Measurements from ENCODE around the gene SEMA6A.

GRCh38 chr5:116424258-116424615, 150.4 kb downstream of the SEMA6A start:
- TF ChIP-seq SMARCE1 (IDR thresholded peaks at IDR 0.05) (no peak), TCFL5 (CRISPR knock-in tag; conservative IDR thresholded peaks at IDR 0.05) (no peak), CTCF (IDR thresholded peaks at IDR 0.05 in 2 of 3, conservative IDR thresholded peaks at IDR 0.05 in 1 of 3; ENCODE audit: insufficient read depth in 2 of 3, low read depth in 1 of 3, low read length in 3 of 3) (no peak), ZNF121 (CRISPR knock-in tag; conservative IDR thresholded peaks at IDR 0.05) (no peak), ZC3H11A (IDR thresholded peaks at IDR 0.05; ENCODE audit: low read depth, low read length) (no peak), ARNT (IDR thresholded peaks at IDR 0.05) (no peak), DEAF1 (CRISPR knock-in tag; IDR thresholded peaks at IDR 0.05) (no peak), KLF1 (tag; IDR thresholded peaks at IDR 0.05) (no peak), ELF4 (CRISPR knock-in tag; IDR thresholded peaks at IDR 0.05) (no peak), L3MBTL2 (IDR thresholded peaks at IDR 0.05) (no peak), ZNF184 (CRISPR knock-in tag; IDR thresholded peaks at IDR 0.05) (no peak), CLOCK (CRISPR knock-in tag; IDR thresholded peaks at IDR 0.05; ENCODE audit: borderline replicate concordance) (no peak), ZBTB17 (CRISPR knock-in tag; IDR thresholded peaks at IDR 0.05) (no peak), KDM1A (IDR thresholded peaks at IDR 0.05) (no peak)

Data from K562 (cell line).